GM12872 (cell line): ENCODE measurements around the gene FCMR.

ENCODE experiments used
- CTCF ChIP-seq: IDR thresholded peaks from 3 replicates; pipeline ENCODE4 v1.5.1; 2011; ENCODE audit warnings: low read depth, mild to moderate bottlenecking, low read length, moderate library complexity; ENCODE audit not compliant: insufficient read depth

Gene FCMR

GRCh38 chr1:206878456-206878855 lies 43.3 kb downstream of the FCMR start:
- TF ChIP-seq CTCF: peak; percentile 14; the same call in 1 of the 3 replicates

GRCh38 chr1:206875752-206876377 lies 45.9 kb downstream of the FCMR start:
- no peak for TF ChIP-seq CTCF

- TF ChIP-seq CTCF: no peak
These were observed 48.0 kb downstream of the FCMR start for GRCh38 chr1:206873603-206874188.

GRCh38 chr1:206872139-206872538 lies 49.6 kb downstream of the FCMR start:
- TF ChIP-seq CTCF: no peak

- no peak for TF ChIP-seq CTCF
These were observed 53.5 kb downstream of the FCMR start for GRCh38 chr1:206868264-206868663.

GRCh38 chr1:206867716-206868115 lies 54.0 kb downstream of the FCMR start:
- TF ChIP-seq CTCF: no peak

- TF ChIP-seq CTCF: no peak
These were observed 54.5 kb downstream of the FCMR start for GRCh38 chr1:206867239-206867638.
